Testis (tissue), 3 donors: ENCODE data around the gene UBA6. TPM values are rescaled to one million over a fixed set of nuclear protein-coding genes. Genes with fewer than 3 reads are reported as not detected.
"Not testable (repeated sequence)": the region's sequence is repeated elsewhere in the genome, so short reads cannot be mapped to it uniquely, and the experiment has no call there.

Experiments
- DNase-seq: peaks from one replicate; pipeline ENCODE4 v3.0.0-alpha.2; 2019
- H3K27ac ChIP-seq, 2 donors: fragments of 200-600 bp; sonication (generic); one replicate each; pipeline ENCODE4 v1.5.1; 2019
- H3K27me3 ChIP-seq: fragments of 200-600 bp; sonication (generic); one replicate; pipeline ENCODE4 v1.5.1; 2019
- H3K36me3 ChIP-seq: fragments of 200-600 bp; sonication (generic); one replicate; pipeline ENCODE4 v1.5.1; 2017; ENCODE audit warnings: low read depth; ENCODE audit errors: missing control alignments
- H3K4me1 ChIP-seq: fragments of 200-600 bp; sonication (generic); one replicate; pipeline ENCODE4 v1.5.1; 2019
- H3K4me3 ChIP-seq, 2 donors: fragments of 200-600 bp; sonication (generic); one replicate each; pipeline ENCODE4 v1.5.1; 2017 to 2019
- H3K9me3 ChIP-seq: fragments of 200-600 bp; sonication (generic); one replicate; pipeline ENCODE4 v1.5.1; 2017
- CTCF ChIP-seq, 3 experiments: fragments of 450-650 bp in 2 of 3; fragments of 200-600 bp in 1 of 3; sonication (generic) in 1 of 3; IDR thresholded peaks; one replicate each; pipeline ENCODE4 v1.5.1; 2016 to 2019; ENCODE audit warnings: antibody characterized with exemption in 3 of 3, mild to moderate bottlenecking in 2 of 3, moderate library complexity in 1 of 3
- POLR2A ChIP-seq: fragments of 450-650 bp; IDR thresholded peaks from one replicate; pipeline ENCODE4 v1.6.1; 2017; ENCODE audit warnings: antibody characterized with exemption, mild to moderate bottlenecking, moderate library complexity
- WGBS, 2 donors: methylation state at CpG; one replicate each; pipeline ENCODE4 v1.1.5; 2018; 5-methylcytosine and 5-hydroxymethylcytosine counted together
- intact Hi-C: fragments of 100-400 bp; cut with DNase I; formaldehyde crosslinking; loops from one replicate; pipeline ENCODE4 v1.15.1; 2023; ENCODE audit warnings: low total_unique reads
- polyA plus RNA-seq: library from polyadenylated mRNA; stranded (reverse); fragments of 350-450 nt; fragmentation: Illumina TruSeq; extraction: RNeasy Lipid Tissue Mini Kit (QIAGEN cat#74804); gene quantifications from one replicate; pipeline ENCODE4 v1.2.3, GENCODE V29; 2014; ENCODE audit warnings: low read depth, low replicate concordance; ENCODE audit not compliant: insufficient read depth
- total RNA-seq, 2 donors: library from RNA; depleted of rRNA; stranded (reverse); fragments of >200 nt; gene quantifications; one replicate each; pipeline ENCODE4 v1.2.3, GENCODE V29; 2016

Gene UBA6
- total and polyA plus RNA-seq, 3 donors from 2014 or later, result 19.7 to 86.8 (median 76.2) TPM

GRCh38 chr4:67651536-67651935 is 49.4 kb downstream of the UBA6 start:
- no peaks in the 10 kb centered on the region for H3K4me1 ChIP-seq
- intact Hi-C loops, result no loop called here
- no peak overlapping the region for H3K27ac ChIP-seq
- H3K27me3 ChIP-seq, result no peaks in the 10 kb centered on the region
- H3K36me3 ChIP-seq, result no peaks in the 10 kb centered on the region
- no peak for DNase-seq
- no peaks in the 10 kb centered on the region for H3K9me3 ChIP-seq
- TF ChIP-seq POLR2A (no peak), CTCF (IDR thresholded peaks at IDR 0.05) (no peak)
- H3K4me3 ChIP-seq, result no peak overlapping the region

GRCh38 chr4:67638136-67638535 is 62.8 kb downstream of the UBA6 start:
- Histone ChIP-seq H3K27me3 (no peaks in the 10 kb centered on the region), H3K4me3 (no peak overlapping the region), H3K36me3 (no peaks in the 10 kb centered on the region), H3K4me1 (no peaks in the 10 kb centered on the region), H3K9me3 (no peaks in the 10 kb centered on the region), H3K27ac (no peak overlapping the region)
- TF ChIP-seq CTCF (IDR thresholded peaks at IDR 0.05) (no peak), POLR2A (no peak)
- WGBS, 2 donors, result 83 to 90% methylated on average over 5 of the region's 5 CpGs
- no peak for DNase-seq
- intact Hi-C loops, result no loop called here

- H3K9me3 ChIP-seq, H3K4me1 ChIP-seq, DNase-seq, H3K4me3 ChIP-seq, intact Hi-C loops, H3K36me3 ChIP-seq, H3K27me3 ChIP-seq, H3K27ac ChIP-seq: not testable (repeated sequence)
- WGBS, 2 donors, result 98 to 100% methylated on average over 4 to 16 of the region's 30 CpGs
Observed at GRCh38 chr4:67636978-67637377, 64.0 kb downstream of the UBA6 start.

GRCh38 chr4:67635331-67635730 is 65.6 kb downstream of the UBA6 start:
- H3K9me3 ChIP-seq, result no peaks in the 10 kb centered on the region
- no peak for DNase-seq
- 73 to 80% methylated on average over 2 of the region's 2 CpGs for WGBS, 2 donors
- H3K36me3 ChIP-seq, result no peaks in the 10 kb centered on the region
- TF ChIP-seq CTCF (IDR thresholded peaks at IDR 0.05) (no peak), POLR2A (no peak)
- no peak overlapping the region for H3K27ac ChIP-seq
- intact Hi-C loops, result no loop called here
- H3K27me3 ChIP-seq, result no peaks in the 10 kb centered on the region
- H3K4me3 ChIP-seq, result no peak overlapping the region
- no peaks in the 10 kb centered on the region for H3K4me1 ChIP-seq

GRCh38 chr4:67634741-67635140 is 66.2 kb downstream of the UBA6 start:
- Histone ChIP-seq H3K4me1 (no peaks in the 10 kb centered on the region), H3K27ac (no peak overlapping the region), H3K4me3 (no peak overlapping the region), H3K9me3 (no peaks in the 10 kb centered on the region), H3K36me3 (no peaks in the 10 kb centered on the region), H3K27me3 (no peaks in the 10 kb centered on the region)
- WGBS, 2 donors, result 92 to 94% methylated on average over 2 of the region's 2 CpGs
- TF ChIP-seq POLR2A (no peak), CTCF (IDR thresholded peaks at IDR 0.05) (no peak)
- intact Hi-C loops, result no loop called here
- no peak for DNase-seq
